ENCODE data around the gene PLRG1. TPM values are rescaled to one million over a fixed set of nuclear protein-coding genes. Genes with fewer than 3 reads are reported as not detected.

The PLRG1 gene
- total RNA-seq, 1 donor from 2014 or later: 110 TPM

- no peaks in the 10 kb centered on the region for H3K9me3 Mint-ChIP-seq
- no peak overlapping the region for H3K4me3 Mint-ChIP-seq
- ATAC-seq (ENCODE audit: low read depth) (no peak), DNase-seq (no peak)
- POLR2A ChIA-PET: no interaction called here
- TF ChIP-seq CTCF (IDR thresholded peaks at IDR 0.05): no peak
- CTCF ChIA-PET: interaction anchor here (1.6 kb wide), 1 partner anchor 37 kb away, joined by 5 read pairs; no protein-coding TSS in a partner anchor
- H3K4me1 Mint-ChIP-seq: no peaks in the 10 kb centered on the region
- intact Hi-C loops (cut with micrococcal nuclease): no loop called here
- H3K27me3 Mint-ChIP-seq: peaks cover 7% of the 10 kb centered on the region
- no peak overlapping the region for H3K27ac Mint-ChIP-seq
- no peaks in the 10 kb centered on the region for H3K36me3 Mint-ChIP-seq (ENCODE audit: low read depth)
Measured at GRCh38 chr4:154582723-154583122, 32.5 kb upstream of the PLRG1 start.

- no peak for ATAC-seq (ENCODE audit: low read depth)
- no peaks in the 10 kb centered on the region for H3K9me3 Mint-ChIP-seq
- no peaks in the 10 kb centered on the region for H3K4me1 Mint-ChIP-seq
- ChIA-PET CTCF (no interaction called here), POLR2A (no interaction called here)
- no peaks in the 10 kb centered on the region for H3K36me3 Mint-ChIP-seq (ENCODE audit: low read depth)
- DNase-seq: no peak
- H3K27me3 Mint-ChIP-seq: peaks cover 5% of the 10 kb centered on the region
- H3K4me3 Mint-ChIP-seq: no peak overlapping the region
- no peak overlapping the region for H3K27ac Mint-ChIP-seq
- intact Hi-C loops (cut with micrococcal nuclease): no loop called here
- no peak for TF ChIP-seq CTCF (IDR thresholded peaks at IDR 0.05)
Measured at GRCh38 chr4:154579927-154580326, 29.7 kb upstream of the PLRG1 start.

- TF ChIP-seq CTCF (IDR thresholded peaks at IDR 0.05): no peak
- POLR2A ChIA-PET: no interaction called here
- H3K4me3 Mint-ChIP-seq: no peak overlapping the region
- no peak for ATAC-seq (ENCODE audit: low read depth)
- intact Hi-C loops (cut with micrococcal nuclease): no loop called here
- no peak overlapping the region for H3K27ac Mint-ChIP-seq
- H3K27me3 Mint-ChIP-seq: peaks cover 5% of the 10 kb centered on the region
- no peaks in the 10 kb centered on the region for H3K36me3 Mint-ChIP-seq (ENCODE audit: low read depth)
- CTCF ChIA-PET: no interaction called here
- H3K9me3 Mint-ChIP-seq: no peaks in the 10 kb centered on the region
- H3K4me1 Mint-ChIP-seq: no peaks in the 10 kb centered on the region
- no peak for DNase-seq
Measured at GRCh38 chr4:154578919-154579318, 28.7 kb upstream of the PLRG1 start.

GRCh38 chr4:154577324-154577723, 27.1 kb upstream of the PLRG1 start:
- CTCF ChIA-PET: no interaction called here
- no peaks in the 10 kb centered on the region for H3K4me1 Mint-ChIP-seq
- no peaks in the 10 kb centered on the region for H3K36me3 Mint-ChIP-seq (ENCODE audit: low read depth)
- TF ChIP-seq CTCF (IDR thresholded peaks at IDR 0.05): no peak
- H3K4me3 Mint-ChIP-seq: no peak overlapping the region
- no peak overlapping the region for H3K27ac Mint-ChIP-seq
- H3K27me3 Mint-ChIP-seq: peaks cover 5% of the 10 kb centered on the region
- no peak for ATAC-seq (ENCODE audit: low read depth)
- DNase-seq: no peak
- H3K9me3 Mint-ChIP-seq: no peaks in the 10 kb centered on the region
- POLR2A ChIA-PET: no interaction called here
- intact Hi-C loops (cut with micrococcal nuclease): no loop called here

- POLR2A ChIA-PET: no interaction called here
- no peak overlapping the region for H3K4me3 Mint-ChIP-seq
- DNase-seq (no peak), ATAC-seq (ENCODE audit: low read depth) (no peak)
- H3K9me3 Mint-ChIP-seq: no peaks in the 10 kb centered on the region
- H3K36me3 Mint-ChIP-seq (ENCODE audit: low read depth): no peaks in the 10 kb centered on the region
- intact Hi-C loops (cut with micrococcal nuclease): no loop called here
- CTCF ChIA-PET: interaction anchor here (1.4 kb wide), 1 partner anchor 22 kb away, joined by 3 read pairs; no protein-coding TSS in a partner anchor
- no peak overlapping the region for H3K27ac Mint-ChIP-seq
- TF ChIP-seq CTCF (IDR thresholded peaks at IDR 0.05): no peak
- no peaks in the 10 kb centered on the region for H3K4me1 Mint-ChIP-seq
- H3K27me3 Mint-ChIP-seq: peaks cover 9% of the 10 kb centered on the region
Measured at GRCh38 chr4:154574311-154574710, 24.1 kb upstream of the PLRG1 start.
